ENCODE measurements around the gene EMC1. TPM values are rescaled to one million over a fixed set of nuclear protein-coding genes. Genes with fewer than 3 reads are reported as not detected.

Gene EMC1
- total RNA-seq, 2 donors from 2014 or later: 42.1 to 86.2 TPM

- WGBS: 56% methylated on average over 6 of the region's 6 CpGs
- Histone ChIP-seq H3K4me3 (no peak overlapping the region), H3K9me3 (no peaks in the 10 kb centered on the region), H3K27ac (no peak overlapping the region), H3K4me1 (replicated peaks) (peaks cover 7% of the 10 kb centered on the region), H3K27me3 (replicated peaks; ENCODE audit: insufficient read depth) (no peaks in the 10 kb centered on the region), H3K36me3 (no peaks in the 10 kb centered on the region)
- intact Hi-C loops (cut with DNase I): loop anchor here (10.0 kb wide), 1 partner anchor 325 kb away; the partner anchor contains the start of gene ALDH4A1
- peak; percentile 16 for DNase-seq (ENCODE audit: low spot score)
- TF ChIP-seq CTCF (IDR thresholded peaks at IDR 0.05) (no peak), POLR2AphosphoS5 (IDR thresholded peaks at IDR 0.05) (peak; percentile 4)
These were observed 21.4 kb downstream of the EMC1 start for GRCh38 chr1:19229828-19230325.

GRCh38 chr1:19229229-19229628 lies 22.1 kb downstream of the EMC1 start:
- H3K27me3 ChIP-seq (replicated peaks; ENCODE audit: insufficient read depth): no peaks in the 10 kb centered on the region
- no peaks in the 10 kb centered on the region for H3K9me3 ChIP-seq
- no peak overlapping the region for H3K27ac ChIP-seq
- TF ChIP-seq POLR2A (IDR thresholded peaks at IDR 0.05) (no peak), POLR2AphosphoS5 (IDR thresholded peaks at IDR 0.05) (no peak), CTCF (IDR thresholded peaks at IDR 0.05) (no peak)
- intact Hi-C loops (cut with DNase I): no loop called here
- H3K36me3 ChIP-seq: no peaks in the 10 kb centered on the region
- H3K4me1 ChIP-seq (replicated peaks): peaks cover 7% of the 10 kb centered on the region
- 79% methylated on average over 3 of the region's 3 CpGs for WGBS
- no peak for DNase-seq (ENCODE audit: low spot score)
- H3K4me3 ChIP-seq: no peak overlapping the region

GRCh38 chr1:19222979-19223824 lies 28.1 kb downstream of the EMC1 start:
- intact Hi-C loops (cut with DNase I): no loop called here
- TF ChIP-seq POLR2A (IDR thresholded peaks at IDR 0.05): no peak

GRCh38 chr1:19222573-19222972 lies 28.8 kb downstream of the EMC1 start:
- no peak for DNase-seq (ENCODE audit: low spot score)
- Histone ChIP-seq H3K4me1 (replicated peaks) (no peaks in the 10 kb centered on the region), H3K27ac (no peak overlapping the region), H3K9me3 (no peaks in the 10 kb centered on the region), H3K4me3 (no peak overlapping the region), H3K27me3 (replicated peaks; ENCODE audit: insufficient read depth) (no peaks in the 10 kb centered on the region), H3K36me3 (peaks cover 0 to 3% of the 10 kb centered on the region in 2 donors)
- intact Hi-C loops (cut with DNase I): no loop called here
- no peak for TF ChIP-seq CTCF (IDR thresholded peaks at IDR 0.05)
- TF ChIP-seq POLR2AphosphoS5 (IDR thresholded peaks at IDR 0.05): no peak
- no peak for TF ChIP-seq POLR2A (IDR thresholded peaks at IDR 0.05)
- 91% methylated on average over 11 of the region's 11 CpGs for WGBS

More at GRCh38 chr1:19222979-19223824, 28.1 kb downstream of the EMC1 start:
- Histone ChIP-seq H3K27me3 (replicated peaks; ENCODE audit: insufficient read depth) (no peaks in the 10 kb centered on the region), H3K36me3 (peaks cover 0 to 3% of the 10 kb centered on the region in 2 donors), H3K4me1 (replicated peaks) (no peaks in the 10 kb centered on the region), H3K4me3 (no peak overlapping the region), H3K27ac (no peak overlapping the region), H3K9me3 (no peaks in the 10 kb centered on the region)
- no peak for DNase-seq (ENCODE audit: low spot score)
- WGBS: 90% methylated on average over 15 of the region's 15 CpGs

- peaks cover 0 to 3% of the 10 kb centered on the region in 2 donors for H3K36me3 ChIP-seq
- H3K4me3 ChIP-seq: no peak overlapping the region
- no peak overlapping the region for H3K27ac ChIP-seq
- H3K9me3 ChIP-seq: no peaks in the 10 kb centered on the region
- DNase-seq (ENCODE audit: low spot score): no peak
- H3K27me3 ChIP-seq (replicated peaks; ENCODE audit: insufficient read depth): no peaks in the 10 kb centered on the region
- WGBS: 69% methylated on average over 7 of the region's 7 CpGs
- no peaks in the 10 kb centered on the region for H3K4me1 ChIP-seq (replicated peaks)
- no peak for TF ChIP-seq POLR2A (IDR thresholded peaks at IDR 0.05)
- no peak for TF ChIP-seq CTCF (IDR thresholded peaks at IDR 0.05)
- TF ChIP-seq POLR2AphosphoS5 (IDR thresholded peaks at IDR 0.05): no peak
- intact Hi-C loops (cut with DNase I): no loop called here
These were observed 30.3 kb downstream of the EMC1 start for GRCh38 chr1:19220991-19221390.
